Natural killer cell (primary cell): ENCODE data around the gene PLAA. TPM values are rescaled to one million over a fixed set of nuclear protein-coding genes. Genes with fewer than 3 reads are reported as not detected.
"Not testable (repeated sequence)": the region's sequence is repeated elsewhere in the genome, so short reads cannot be mapped to it uniquely, and the experiment has no call there.

Experiments
- ATAC-seq, 3 donors: fragments of 150-1000 bp in 2 of 3; fragments of 200-7000 bp in 1 of 3; cut with Tn5 transposase; 1 replicate in 1 of 3; 2 replicates in 2 of 3; pipeline ENCODE4 v1.10.0; 2021; ENCODE audit warnings: mild to moderate bottlenecking in 2 of 3, moderate library complexity in 2 of 3
- DNase-seq, 2 donors: peaks; one replicate each; pipeline versions ENCODE4 v3.0.0 to v3.0.0-alpha.2; 2013 to 2021; ENCODE audit warnings: mixed read lengths in 1 of 2
- H3K27ac ChIP-seq: one replicate; pipeline ENCODE4 v1.5.1; 2013; ENCODE audit warnings: mild to moderate bottlenecking, low read length
- H3K27me3 ChIP-seq: one replicate; pipeline ENCODE4 v1.6.1; 2013; ENCODE audit warnings: low read length; ENCODE audit not compliant: control insufficient read depth, insufficient read depth
- H3K36me3 ChIP-seq: one replicate; pipeline ENCODE4 v1.6.1; 2013; ENCODE audit warnings: low read length; ENCODE audit not compliant: control insufficient read depth, insufficient read depth
- H3K4me1 ChIP-seq: one replicate; pipeline ENCODE4 v1.6.1; 2013; ENCODE audit warnings: low read length; ENCODE audit not compliant: control insufficient read depth, insufficient read depth
- H3K4me3 ChIP-seq: one replicate; pipeline ENCODE4 v1.5.1; 2013; ENCODE audit warnings: low read length
- H3K9me3 ChIP-seq: one replicate; pipeline ENCODE4 v1.6.1; 2013; ENCODE audit warnings: low read length; ENCODE audit not compliant: control insufficient read depth, insufficient read depth
- H3K27ac Mint-ChIP-seq, 2 donors: one replicate each; pipeline ENCODE4 v1.8.0; 2022; ENCODE audit warnings: mild to moderate bottlenecking in 2 of 2, mixed read lengths in 2 of 2, moderate library complexity in 1 of 2
- H3K27me3 Mint-ChIP-seq, 2 donors: one replicate each; pipeline ENCODE4 v1.8.0; 2022; ENCODE audit warnings: low read depth in 2 of 2, mixed read lengths in 2 of 2
- H3K36me3 Mint-ChIP-seq: one replicate; pipeline ENCODE4 v1.8.0; 2022; ENCODE audit warnings: mixed read lengths
- H3K4me1 Mint-ChIP-seq, 2 donors: one replicate each; pipeline ENCODE4 v1.8.0; 2022; ENCODE audit warnings: mixed read lengths in 2 of 2
- H3K4me3 Mint-ChIP-seq: one replicate; pipeline ENCODE4 v1.8.0; 2022; ENCODE audit warnings: mild to moderate bottlenecking, moderate library complexity, mixed read lengths
- H3K9me3 Mint-ChIP-seq, 2 donors: one replicate each; pipeline ENCODE4 v1.8.0; 2022; ENCODE audit warnings: mixed read lengths in 2 of 2
- WGBS: methylation state at CpG from one replicate; pipeline ENCODE4 v1.1.7; 2013; ENCODE audit warnings: missing lambda C conversion rate; ENCODE audit not compliant: insufficient coverage; 5-methylcytosine and 5-hydroxymethylcytosine counted together
- intact Hi-C: fragments of 100-400 bp; cut with micrococcal nuclease; formaldehyde crosslinking; loops from one replicate; pipeline ENCODE4 v1.14.2; 2022
- total RNA-seq, 4 donors: library from RNA; stranded (reverse); fragments of 120-200 nt in 1 of 4; gene quantifications; one replicate each; pipeline versions ENCODE4 v1.2.3 to v1.2.4, GENCODE V29; 2013 to 2022
- TF ChIP-seq, protein P1 (sequence below): fragments of 200-600 bp; IDR thresholded peaks from one replicate; pipeline ENCODE4 v1.8.0; 2022; ENCODE audit warnings: antibody characterized with exemption

Gene PLAA
- total RNA-seq, 3 donors from 2014 or later (not counting 1 experiment from before 2014, with no cell fraction given), result 38.1 to 51.2 (median 45.5) TPM

DNA sequence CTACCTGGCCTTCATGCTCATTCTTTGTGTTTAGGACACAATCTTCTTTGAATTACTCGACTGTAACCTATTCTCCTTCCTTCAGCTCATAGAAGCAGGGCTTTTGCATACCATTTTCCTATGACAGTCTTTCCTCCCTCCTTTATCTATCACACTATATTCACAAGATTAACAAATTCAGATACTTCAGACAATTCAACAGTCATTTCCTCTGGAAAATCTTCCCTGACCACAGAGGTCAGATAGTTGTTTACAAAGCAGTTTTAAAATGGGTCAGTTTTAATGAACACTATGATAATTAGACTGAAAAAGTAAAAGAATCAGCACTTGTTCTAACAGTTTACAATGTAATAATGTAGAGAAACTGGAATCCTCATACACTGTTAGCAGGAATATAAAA is 58.8 kb downstream of the PLAA start:
- Mint-ChIP-seq H3K36me3 (peaks cover 8% of the 10 kb centered on the region), H3K27me3 (no peaks in the 10 kb centered on the region), H3K4me1 (peaks cover 32 to 35% of the 10 kb centered on the region in 2 donors), H3K27ac (peak overlapping the region; percentile 10 to 14), H3K9me3 (no peaks in the 10 kb centered on the region), H3K4me3 (no peak overlapping the region)
- ATAC-seq (no peak), DNase-seq (no peak)
- Histone ChIP-seq H3K27ac (no peak overlapping the region), H3K36me3 (peaks cover 13% of the 10 kb centered on the region), H3K4me3 (no peak overlapping the region), H3K9me3 (no peaks in the 10 kb centered on the region), H3K4me1 (peaks cover 13% of the 10 kb centered on the region), H3K27me3 (no peaks in the 10 kb centered on the region)
- TF ChIP-seq, protein P1, sequence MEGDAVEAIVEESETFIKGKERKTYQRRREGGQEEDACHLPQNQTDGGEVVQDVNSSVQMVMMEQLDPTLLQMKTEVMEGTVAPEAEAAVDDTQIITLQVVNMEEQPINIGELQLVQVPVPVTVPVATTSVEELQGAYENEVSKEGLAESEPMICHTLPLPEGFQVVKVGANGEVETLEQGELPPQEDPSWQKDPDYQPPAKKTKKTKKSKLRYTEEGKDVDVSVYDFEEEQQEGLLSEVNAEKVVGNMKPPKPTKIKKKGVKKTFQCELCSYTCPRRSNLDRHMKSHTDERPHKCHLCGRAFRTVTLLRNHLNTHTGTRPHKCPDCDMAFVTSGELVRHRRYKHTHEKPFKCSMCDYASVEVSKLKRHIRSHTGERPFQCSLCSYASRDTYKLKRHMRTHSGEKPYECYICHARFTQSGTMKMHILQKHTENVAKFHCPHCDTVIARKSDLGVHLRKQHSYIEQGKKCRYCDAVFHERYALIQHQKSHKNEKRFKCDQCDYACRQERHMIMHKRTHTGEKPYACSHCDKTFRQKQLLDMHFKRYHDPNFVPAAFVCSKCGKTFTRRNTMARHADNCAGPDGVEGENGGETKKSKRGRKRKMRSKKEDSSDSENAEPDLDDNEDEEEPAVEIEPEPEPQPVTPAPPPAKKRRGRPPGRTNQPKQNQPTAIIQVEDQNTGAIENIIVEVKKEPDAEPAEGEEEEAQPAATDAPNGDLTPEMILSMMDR, result no peak
- WGBS, result 67% methylated on average over 1 of the region's 1 CpG
- intact Hi-C loops, result no loop called here

DNA sequence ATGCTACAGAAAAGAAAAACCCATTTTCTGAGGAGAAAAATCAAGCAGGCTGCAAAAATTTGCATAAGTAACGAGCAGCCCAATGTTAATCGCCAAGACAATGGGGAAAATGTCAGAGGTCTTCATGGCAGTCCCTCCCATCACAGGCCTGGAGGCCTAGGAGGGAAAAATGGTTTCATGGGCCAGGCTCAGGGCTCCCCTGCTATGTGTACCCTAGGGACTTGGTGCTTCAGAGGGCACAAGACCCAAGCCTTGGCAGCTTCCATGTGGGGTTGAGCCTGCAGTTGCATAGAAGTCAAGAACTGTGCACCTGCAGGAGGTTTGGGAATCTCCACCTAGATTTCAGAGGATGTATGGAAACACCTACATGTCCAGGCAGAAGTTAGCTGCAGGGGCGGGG is 64.9 kb downstream of the PLAA start:
- peaks cover 37% of the 10 kb centered on the region for H3K36me3 Mint-ChIP-seq
- H3K4me3 Mint-ChIP-seq, result no peak overlapping the region
- no peak overlapping the region for H3K27ac Mint-ChIP-seq
- ATAC-seq (no peak), DNase-seq (no peak)
- no peaks in the 10 kb centered on the region for H3K27me3 Mint-ChIP-seq
- Histone ChIP-seq H3K27me3 (no peaks in the 10 kb centered on the region), H3K36me3 (peaks cover 31% of the 10 kb centered on the region), H3K9me3 (peaks cover 5% of the 10 kb centered on the region), H3K4me1 (no peaks in the 10 kb centered on the region), H3K27ac (no peak overlapping the region), H3K4me3 (no peak overlapping the region)
- H3K4me1 Mint-ChIP-seq, result peaks cover 0 to 6% of the 10 kb centered on the region in 2 donors
- H3K9me3 Mint-ChIP-seq, result peaks cover 0 to 16% of the 10 kb centered on the region in 2 donors
- TF ChIP-seq, protein P1, result no peak
- intact Hi-C loops, result no loop called here
- 91% methylated on average over 3 of the region's 3 CpGs for WGBS

DNA sequence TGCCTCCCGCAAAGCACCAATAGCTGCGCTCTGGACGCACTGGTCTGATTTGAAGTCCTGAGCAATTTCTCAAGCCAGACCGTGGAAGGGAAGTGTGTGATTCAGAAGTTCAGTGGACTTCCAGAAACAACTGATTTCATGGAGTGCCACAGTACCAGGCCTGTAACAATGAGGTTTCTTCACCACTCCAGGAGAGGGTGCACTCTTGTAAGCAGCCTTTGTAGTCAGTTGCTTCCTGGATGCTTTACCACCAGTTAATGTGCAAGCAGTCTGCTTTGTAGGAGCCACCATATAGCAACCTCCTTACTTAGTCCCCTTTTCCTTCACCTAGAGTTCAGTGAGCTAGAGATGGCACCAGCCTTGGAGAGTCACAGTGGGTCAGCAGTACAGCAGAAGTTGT is 66.8 kb downstream of the PLAA start:
- Mint-ChIP-seq H3K4me1 (peaks cover 0 to 6% of the 10 kb centered on the region in 2 donors), H3K27me3 (no peaks in the 10 kb centered on the region), H3K36me3 (peaks cover 38% of the 10 kb centered on the region), H3K4me3 (no peak overlapping the region), H3K9me3 (peaks cover 0 to 16% of the 10 kb centered on the region in 2 donors), H3K27ac (no peak overlapping the region)
- no peak for ATAC-seq
- Histone ChIP-seq H3K9me3 (peaks cover 5% of the 10 kb centered on the region), H3K27me3 (no peaks in the 10 kb centered on the region), H3K36me3 (peaks cover 28% of the 10 kb centered on the region), H3K4me3 (no peak overlapping the region), H3K27ac (no peak overlapping the region), H3K4me1 (no peaks in the 10 kb centered on the region)
- 98% methylated on average over 4 of the region's 4 CpGs for WGBS
- intact Hi-C loops, result no loop called here
- DNase-seq, result no peak
- TF ChIP-seq, protein P1, result no peak

DNA sequence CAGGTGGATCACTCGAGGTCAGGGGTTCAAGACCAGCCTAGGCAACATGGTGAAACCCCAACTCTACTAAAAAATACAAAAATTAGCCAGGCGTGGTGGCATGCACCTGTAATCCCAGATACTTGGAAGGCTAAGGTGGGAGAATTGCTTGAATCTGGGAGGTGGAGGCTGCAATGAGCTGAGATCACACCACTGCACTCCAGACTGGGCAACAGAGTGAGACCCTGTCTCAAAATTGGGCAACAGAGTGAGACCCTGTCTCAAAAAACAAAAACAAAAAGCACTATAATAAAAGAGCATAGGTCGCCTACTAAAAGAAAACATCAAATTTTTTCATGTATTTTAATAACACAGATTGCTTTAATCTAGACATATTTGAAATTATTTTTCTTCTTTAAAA is 71.9 kb downstream of the PLAA start:
- H3K27me3 ChIP-seq, H3K27ac ChIP-seq, H3K9me3 ChIP-seq, intact Hi-C loops, DNase-seq, H3K4me1 Mint-ChIP-seq, H3K4me1 ChIP-seq, ATAC-seq, H3K4me3 Mint-ChIP-seq, H3K4me3 ChIP-seq, H3K27ac Mint-ChIP-seq, H3K27me3 Mint-ChIP-seq: not testable (repeated sequence)
- 89% methylated on average over 2 of the region's 3 CpGs for WGBS
- peaks cover 23% of the 10 kb centered on the region for H3K36me3 Mint-ChIP-seq
- H3K36me3 ChIP-seq, result peaks cover 12% of the 10 kb centered on the region
- H3K9me3 Mint-ChIP-seq, result peaks cover 0 to 13% of the 10 kb centered on the region in 2 donors
